Psoas muscle (tissue), 8 donors: ENCODE measurements around the gene XG. TPM values are rescaled to one million over a fixed set of nuclear protein-coding genes. Genes with fewer than 3 reads are reported as not detected.

Experiments used
- ATAC-seq, 4 donors: fragments of 200-7000 bp; cut with Tn5 transposase; one replicate each; pipeline ENCODE4 v1.9.1; 2020; ENCODE audit warnings: moderate library complexity in 3 of 4, mild to moderate bottlenecking in 2 of 4
- DNase-seq, 2 donors: peaks; one replicate each; pipeline ENCODE4 v3.0.0-alpha.2; 2020
- H3K27ac ChIP-seq: fragments of 200-600 bp; one replicate; pipeline ENCODE4 v1.8.0; 2022
- H3K27me3 ChIP-seq, 3 donors: fragments of 200-600 bp in 1 of 3; one replicate each; pipeline versions ENCODE4 v1.6.1 to v1.8.0; 2013 to 2022; ENCODE audit warnings: low read length in 2 of 3, mild to moderate bottlenecking in 2 of 3, moderate library complexity in 1 of 3; ENCODE audit not compliant: insufficient read depth in 3 of 3
- H3K36me3 ChIP-seq, 2 donors: fragments of 200-600 bp in 1 of 2; one replicate each; pipeline versions ENCODE4 v1.6.1 to v1.8.0; 2013 to 2022; ENCODE audit warnings: low read depth in 1 of 2, mild to moderate bottlenecking in 1 of 2, moderate library complexity in 1 of 2; ENCODE audit not compliant: insufficient read depth in 1 of 2
- H3K4me1 ChIP-seq: fragments of 200-600 bp; one replicate; pipeline ENCODE4 v1.8.0; 2022
- H3K4me3 ChIP-seq: fragments of 200-600 bp; one replicate; pipeline ENCODE4 v1.8.0; 2022; ENCODE audit warnings: mild to moderate bottlenecking
- H3K9me3 ChIP-seq: fragments of 200-600 bp; one replicate; pipeline ENCODE4 v1.8.0; 2022
- CTCF ChIP-seq: fragments of 200-600 bp; IDR thresholded peaks from one replicate; pipeline ENCODE4 v1.8.0; 2022; ENCODE audit warnings: antibody characterized with exemption
- WGBS, 3 donors: extraction: QIAGEN DNeasy Blood & Tissue Kit; methylation state at CpG; one replicate each; pipeline versions ENCODE4 v1.1.6 to v1.1.7; 2013; 5-methylcytosine and 5-hydroxymethylcytosine counted together
- intact Hi-C, 2 donors: fragments of 100-400 bp; cut with DNase I; formaldehyde crosslinking; loops; one replicate each; pipeline versions ENCODE4 v1.11.0 to v1.14.2; 2022
- polyA plus RNA-seq, 3 donors: library from polyadenylated mRNA; stranded (reverse); fragments of 200-250 nt; gene quantifications; one replicate each; pipeline ENCODE4 v1.2.3, GENCODE V29; 2013
- total RNA-seq, 4 donors: library from RNA; stranded (reverse); fragmentation: NEBNext Ultra II Directional in 2 of 4; extraction: Animal tissue kit (Norgen Biotek cat#: 25700) in 2 of 4; gene quantifications; one replicate each; pipeline versions ENCODE4 v1.2.1 to v1.2.4, GENCODE V29; 2021 to 2023
- donor health status: healthy with polysubstance abuse.
- donor health status: DM: no; HTN: no; CAD: no; lungs with moderate emphysema.
- donor health status: Bipolar disorder and iron deficiency.
- donor health status: healthy.
- donor health status: DM: yes; HTN: yes; CAD: no.
- donor health status: DM: no; HTN: no; CAD: no.
- donor health status: DM: no; HTN: no; CAD: no.
- donor health status: DM: yes; HTN: yes; CAD: no.

XG gene
- total and polyA plus RNA-seq, 7 donors = 0.29 to 3.5 (median 0.52) TPM

DNA sequence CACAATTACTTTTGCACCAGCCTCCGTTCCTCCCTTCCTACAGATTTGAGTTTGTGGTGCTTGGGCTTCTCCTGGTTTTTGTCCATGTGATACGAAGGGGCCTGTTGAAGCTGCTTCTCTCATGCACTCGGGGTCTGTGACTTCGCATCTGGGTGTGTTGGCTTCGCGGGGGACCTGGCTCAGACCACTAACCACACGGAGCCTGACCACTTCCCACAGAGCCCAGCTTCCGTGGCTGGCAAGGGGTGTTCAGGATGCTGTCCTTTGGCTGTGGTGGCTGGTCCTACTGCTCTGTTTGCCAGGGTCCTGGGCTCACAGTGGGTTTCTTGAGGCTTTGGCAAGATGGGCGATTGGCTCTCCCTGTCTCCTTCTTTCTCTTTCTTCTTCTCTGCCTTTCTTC lies 19.8 kb upstream of the XG start:
- Histone ChIP-seq H3K36me3 (peaks cover 3 to 78% of the 10 kb centered on the region in 2 donors), H3K4me1 (no peaks in the 10 kb centered on the region), H3K27me3 (no peaks in the 10 kb centered on the region), H3K9me3 (no peaks in the 10 kb centered on the region), H3K27ac (no peak overlapping the region), H3K4me3 (no peak overlapping the region)
- intact Hi-C loops = no loop called here
- DNase-seq (no peak), ATAC-seq (no peak)
- TF ChIP-seq CTCF = no peak
- WGBS, 3 donors = 83 to 89% (median 87%) methylated on average over 9 of the region's 9 CpGs

DNA sequence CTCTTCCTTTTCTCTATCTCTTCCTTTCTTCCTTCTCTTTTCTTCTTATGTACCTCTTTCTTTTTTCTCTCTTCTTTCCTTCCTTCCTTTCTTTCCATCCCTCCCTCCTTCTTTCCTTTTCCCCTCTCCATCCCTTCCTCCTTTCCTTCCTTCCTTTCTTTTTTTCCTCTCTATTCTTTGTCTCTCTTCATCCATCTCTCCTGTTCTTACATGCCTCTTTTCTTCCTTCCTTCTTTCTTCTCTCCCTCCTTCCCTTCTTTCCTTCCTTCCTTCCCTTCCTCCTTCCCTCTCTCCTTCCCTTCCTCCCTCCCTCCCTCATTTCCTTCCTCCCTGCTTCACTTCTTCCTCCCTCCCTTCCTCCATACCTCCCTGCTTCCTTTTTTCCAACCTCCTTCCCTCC lies 19.2 kb upstream of the XG start:
- ATAC-seq = no peak
- TF ChIP-seq CTCF = no peak
- Histone ChIP-seq H3K4me3 (no peak overlapping the region), H3K36me3 (peaks cover 3 to 74% of the 10 kb centered on the region in 2 donors), H3K4me1 (no peaks in the 10 kb centered on the region), H3K9me3 (no peaks in the 10 kb centered on the region), H3K27me3 (no peaks in the 10 kb centered on the region), H3K27ac (no peak overlapping the region)
- no peak for DNase-seq
- intact Hi-C loops = no loop called here

- ATAC-seq = no peak
- H3K27ac ChIP-seq = no peak overlapping the region
- no peaks in the 10 kb centered on the region for H3K27me3 ChIP-seq
- intact Hi-C loops = no loop called here
- peaks cover 3 to 74% of the 10 kb centered on the region in 2 donors for H3K36me3 ChIP-seq
- no peak overlapping the region for H3K4me3 ChIP-seq
- DNase-seq = no peak
- no peak for TF ChIP-seq CTCF
- no peaks in the 10 kb centered on the region for H3K9me3 ChIP-seq
- 91 to 96% (median 94%) methylated on average over 9 of the region's 9 CpGs for WGBS, 3 donors
- H3K4me1 ChIP-seq = no peaks in the 10 kb centered on the region
Observed at GRCh38 chrX:2733286-2733685, 18.6 kb upstream of the XG start.

GRCh38 chrX:2735270-2735669 lies 16.6 kb upstream of the XG start:
- no peak for TF ChIP-seq CTCF
- no peak overlapping the region for H3K27ac ChIP-seq
- H3K9me3 ChIP-seq = no peaks in the 10 kb centered on the region
- H3K36me3 ChIP-seq = peaks cover 0 to 72% of the 10 kb centered on the region in 2 donors
- no peak for DNase-seq
- ATAC-seq = no peak
- H3K27me3 ChIP-seq = no peaks in the 10 kb centered on the region
- intact Hi-C loops = no loop called here
- H3K4me3 ChIP-seq = no peak overlapping the region
- H3K4me1 ChIP-seq = no peaks in the 10 kb centered on the region
- WGBS, 3 donors = 93 to 98% (median 97%) methylated on average over 4 of the region's 4 CpGs

DNA sequence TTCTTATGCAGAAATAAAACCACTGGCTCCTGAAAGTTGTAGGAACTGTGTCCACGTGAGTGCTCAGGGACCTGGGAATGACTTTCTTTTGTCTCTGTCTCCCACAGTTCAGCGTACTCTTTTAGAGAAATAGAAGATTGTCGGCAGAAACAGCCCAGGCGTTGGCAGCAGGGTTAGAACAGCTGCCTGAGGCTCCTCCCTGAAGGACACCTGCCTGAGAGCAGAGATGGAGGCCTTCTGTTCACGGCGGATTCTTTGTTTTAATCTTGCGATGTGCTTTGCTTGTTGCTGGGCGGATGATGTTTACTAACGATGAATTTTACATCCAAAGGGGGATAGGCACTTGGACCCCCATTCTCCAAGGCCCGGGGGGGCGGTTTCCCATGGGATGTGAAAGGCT lies 11.2 kb upstream of the XG start:
- no peak for ATAC-seq
- no peak for TF ChIP-seq CTCF
- H3K4me1 ChIP-seq = no peaks in the 10 kb centered on the region
- no peaks in the 10 kb centered on the region for H3K9me3 ChIP-seq
- H3K27me3 ChIP-seq = no peaks in the 10 kb centered on the region
- H3K27ac ChIP-seq = no peak overlapping the region
- 61 to 74% (median 70%) methylated on average over 11 of the region's 11 CpGs for WGBS, 3 donors
- peaks cover 0 to 57% of the 10 kb centered on the region in 2 donors for H3K36me3 ChIP-seq
- DNase-seq = no peak
- intact Hi-C loops = no loop called here
- H3K4me3 ChIP-seq = no peak overlapping the region
